HPDE6-E6E7 (cell line): ENCODE data around the gene ME3.
A peak's percentile ranks its signal among the peaks of the same experiment; 100 is the strongest.
"Not testable (repeated sequence)": the region's sequence is repeated elsewhere in the genome, so short reads cannot be mapped to it uniquely, and the experiment has no call there.

Experiments
- DNase-seq: peaks from one replicate; pipeline ENCODE4 v3.0.0; 2011; ENCODE audit warnings: missing footprints; ENCODE audit errors: extremely low spot score

Gene ME3

GRCh38 chr11:86663761-86664160 is 8.7 kb downstream of the ME3 start:
- DNase-seq: no peak

- no peak for DNase-seq
Measured at GRCh38 chr11:86663291-86663690, 9.1 kb downstream of the ME3 start.

GRCh38 chr11:86660736-86661135 is 11.7 kb downstream of the ME3 start:
- no peak for DNase-seq

DNA sequence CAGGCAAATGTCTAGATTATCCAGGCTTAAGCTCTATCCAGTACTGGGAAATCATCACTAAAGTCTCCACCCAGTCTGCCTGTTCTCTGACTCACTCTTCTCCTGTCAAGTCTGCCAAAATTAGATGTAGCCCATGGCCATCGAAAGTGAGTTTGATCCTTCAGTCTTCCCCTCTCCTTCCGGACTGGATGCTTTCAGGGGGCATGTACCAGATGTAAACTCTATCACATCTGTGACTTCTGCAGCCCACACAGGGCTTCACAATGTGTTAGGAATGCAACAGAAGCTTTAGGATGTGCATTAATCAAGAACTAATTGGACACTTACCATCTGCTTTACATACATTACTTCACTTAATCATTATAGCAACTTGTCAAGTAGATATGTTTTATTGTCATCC is 12.3 kb downstream of the ME3 start:
- DNase-seq: no peak

DNA sequence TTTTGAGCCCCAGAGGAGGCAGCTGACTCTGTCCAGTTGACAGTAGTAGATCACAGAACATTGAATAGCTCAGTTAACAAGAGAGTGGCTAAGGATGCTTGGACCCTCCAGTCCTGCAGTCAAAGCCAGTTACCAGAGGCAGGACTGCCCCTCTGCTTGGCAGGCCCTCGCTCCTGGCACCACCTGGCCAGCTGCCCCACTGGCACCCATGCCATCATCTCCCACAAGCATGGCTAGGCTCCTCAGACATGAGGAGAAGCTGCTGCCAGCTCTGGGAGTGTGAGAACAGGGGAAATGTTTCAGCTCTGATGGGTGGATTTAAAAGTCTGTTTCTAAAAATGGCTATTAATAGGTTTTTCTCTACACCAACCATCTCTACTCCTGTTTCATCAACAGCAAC is 13.9 kb downstream of the ME3 start:
- no peak for DNase-seq

DNA sequence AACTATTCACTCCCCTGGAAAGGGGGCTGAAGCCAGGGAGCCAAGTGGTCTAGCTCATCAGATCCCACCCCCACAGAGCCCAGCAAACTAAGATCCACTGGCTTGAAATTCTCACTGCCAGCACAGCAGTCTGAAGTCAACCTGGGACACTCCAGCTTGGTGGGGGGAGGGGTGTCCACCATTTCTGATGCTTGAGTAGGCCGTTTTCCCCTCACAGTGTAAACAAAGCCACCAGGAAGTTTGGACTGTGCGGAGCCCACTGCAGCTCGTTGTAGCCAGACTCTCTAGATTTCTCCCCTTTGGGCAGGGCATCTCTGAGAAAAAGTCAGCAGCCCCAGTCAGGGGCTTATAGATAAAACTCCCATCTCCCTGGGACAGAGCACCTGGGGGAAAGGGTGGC is 27.2 kb downstream of the ME3 start:
- DNase-seq: not testable (repeated sequence)

- no peak for DNase-seq
Measured at GRCh38 chr11:86644291-86644690, 28.1 kb downstream of the ME3 start.

DNA sequence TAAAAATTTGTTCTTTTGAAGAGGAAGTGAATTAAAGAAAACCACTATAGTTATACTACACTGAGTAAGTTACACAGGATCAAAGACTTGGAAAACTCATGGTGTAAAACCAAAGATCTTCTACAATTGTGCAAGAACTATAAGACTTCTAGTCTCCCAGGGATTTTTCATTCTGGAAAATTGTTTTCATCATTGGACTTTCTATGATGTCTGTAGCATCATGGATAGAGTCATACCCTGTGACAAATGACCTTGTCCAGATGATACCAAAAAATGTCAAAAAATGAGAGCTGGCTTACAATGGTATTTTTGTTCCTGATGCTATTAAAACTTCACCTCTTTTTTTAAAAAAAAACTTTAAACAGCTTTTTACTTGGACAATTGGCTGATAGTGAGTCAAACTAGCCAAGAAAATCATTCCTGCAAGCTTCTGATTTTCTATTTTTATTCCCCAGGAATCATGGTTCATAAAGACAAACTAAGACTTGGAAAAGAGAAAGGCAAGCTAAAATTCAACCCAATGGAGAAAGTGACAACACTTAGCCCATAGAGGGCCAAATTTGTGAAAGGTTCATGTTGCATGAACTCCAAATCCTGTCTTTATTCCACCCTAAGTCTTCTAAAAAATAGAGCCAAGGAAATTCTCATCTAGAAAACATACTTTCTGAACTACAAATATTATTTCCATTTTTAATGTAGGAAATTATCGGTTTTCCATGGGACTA is 30.7 kb downstream of the ME3 start:
- no peak for DNase-seq

- no peak for DNase-seq
Measured at GRCh38 chr11:86639137-86639536, 33.3 kb downstream of the ME3 start.

DNA sequence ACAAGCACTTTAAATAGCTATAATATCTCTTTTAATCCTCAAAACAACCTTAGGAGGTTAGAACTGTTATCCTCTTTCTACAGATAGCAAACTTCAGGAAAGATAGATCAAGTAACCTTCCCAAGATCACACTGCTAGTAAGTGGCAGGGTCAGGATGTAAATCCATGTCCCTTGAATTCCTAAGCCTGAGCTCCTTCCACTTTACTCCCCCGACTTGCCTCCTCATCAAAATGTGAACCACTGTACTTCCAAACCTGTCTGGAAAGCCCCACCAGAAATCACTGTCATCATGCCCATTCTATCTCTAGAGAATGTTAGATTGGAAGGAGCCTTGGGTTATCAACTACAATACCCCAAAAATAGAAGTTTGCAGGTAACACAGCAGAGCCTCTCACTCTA is 33.7 kb downstream of the ME3 start:
- DNase-seq: no peak

DNA sequence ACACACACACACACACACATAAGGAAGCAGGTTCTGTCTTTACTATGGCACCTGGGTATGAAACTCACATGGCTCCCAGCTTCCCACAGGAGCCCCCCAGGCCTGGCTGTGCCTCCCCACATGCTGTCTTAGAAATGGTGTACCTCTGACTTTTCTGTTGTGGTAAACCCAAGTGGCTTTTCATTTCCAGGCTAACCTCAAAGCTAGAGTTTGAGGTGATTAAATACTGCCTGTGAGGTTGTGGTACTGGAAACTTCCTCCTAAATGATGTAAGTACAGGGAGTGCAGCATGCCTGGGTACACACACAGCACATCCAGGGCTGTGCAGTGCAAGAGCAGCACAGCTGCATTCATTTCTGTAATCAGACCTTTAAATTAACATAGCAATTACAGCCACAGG is 34.4 kb downstream of the ME3 start:
- DNase-seq: no peak

- DNase-seq: no peak
Measured at GRCh38 chr11:86636275-86636674, 36.1 kb downstream of the ME3 start.

GRCh38 chr11:86632499-86633269 is 39.7 kb downstream of the ME3 start:
- peak; percentile 88 for DNase-seq

GRCh38 chr11:86630229-86630981 is 42.0 kb downstream of the ME3 start:
- no peak for DNase-seq

- DNase-seq: no peak
Measured at GRCh38 chr11:86629045-86629706, 43.2 kb downstream of the ME3 start.

GRCh38 chr11:86627776-86628455 is 44.5 kb downstream of the ME3 start:
- DNase-seq: no peak

- DNase-seq: no peak
Measured at GRCh38 chr11:86625981-86626380, 46.4 kb downstream of the ME3 start.

GRCh38 chr11:86625544-86625943 is 46.9 kb downstream of the ME3 start:
- no peak for DNase-seq

GRCh38 chr11:86624366-86624765 is 48.0 kb downstream of the ME3 start:
- DNase-seq: no peak

- no peak for DNase-seq
Measured at GRCh38 chr11:86623736-86624135, 48.7 kb downstream of the ME3 start.

DNA sequence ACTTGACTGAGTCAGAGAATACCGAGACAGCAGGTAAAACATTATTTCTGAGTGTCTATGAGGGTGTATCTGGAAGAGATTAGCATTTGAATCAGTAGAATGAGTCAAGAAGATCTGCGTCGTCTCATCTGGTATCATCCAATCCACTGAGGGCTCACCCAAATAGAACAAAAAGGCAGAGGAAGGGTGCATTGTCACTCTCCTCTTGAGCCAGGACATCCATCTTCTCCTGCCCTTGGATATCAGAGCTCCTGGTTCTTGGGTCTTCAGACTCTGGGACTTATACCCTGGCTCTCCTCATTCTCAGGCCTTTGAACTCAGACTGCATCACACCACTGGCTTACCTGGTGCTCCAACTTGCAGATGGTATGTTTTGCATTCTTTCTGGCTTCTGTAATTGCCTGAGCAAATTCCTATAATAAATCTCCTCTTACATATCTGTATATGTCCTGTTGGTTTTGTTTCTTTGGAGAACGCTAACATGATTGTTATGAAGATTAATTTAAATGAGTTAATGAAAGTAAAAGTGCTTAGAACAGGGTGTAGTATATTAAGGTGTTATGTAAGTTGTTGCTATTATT is 49.3 kb downstream of the ME3 start:
- DNase-seq: no peak
